ENCODE results near the gene COQ8A.
"Not testable (repeated sequence)": the region's sequence is repeated elsewhere in the genome, so short reads cannot be mapped to it uniquely, and the experiment has no call there.

COQ8A gene

DNA sequence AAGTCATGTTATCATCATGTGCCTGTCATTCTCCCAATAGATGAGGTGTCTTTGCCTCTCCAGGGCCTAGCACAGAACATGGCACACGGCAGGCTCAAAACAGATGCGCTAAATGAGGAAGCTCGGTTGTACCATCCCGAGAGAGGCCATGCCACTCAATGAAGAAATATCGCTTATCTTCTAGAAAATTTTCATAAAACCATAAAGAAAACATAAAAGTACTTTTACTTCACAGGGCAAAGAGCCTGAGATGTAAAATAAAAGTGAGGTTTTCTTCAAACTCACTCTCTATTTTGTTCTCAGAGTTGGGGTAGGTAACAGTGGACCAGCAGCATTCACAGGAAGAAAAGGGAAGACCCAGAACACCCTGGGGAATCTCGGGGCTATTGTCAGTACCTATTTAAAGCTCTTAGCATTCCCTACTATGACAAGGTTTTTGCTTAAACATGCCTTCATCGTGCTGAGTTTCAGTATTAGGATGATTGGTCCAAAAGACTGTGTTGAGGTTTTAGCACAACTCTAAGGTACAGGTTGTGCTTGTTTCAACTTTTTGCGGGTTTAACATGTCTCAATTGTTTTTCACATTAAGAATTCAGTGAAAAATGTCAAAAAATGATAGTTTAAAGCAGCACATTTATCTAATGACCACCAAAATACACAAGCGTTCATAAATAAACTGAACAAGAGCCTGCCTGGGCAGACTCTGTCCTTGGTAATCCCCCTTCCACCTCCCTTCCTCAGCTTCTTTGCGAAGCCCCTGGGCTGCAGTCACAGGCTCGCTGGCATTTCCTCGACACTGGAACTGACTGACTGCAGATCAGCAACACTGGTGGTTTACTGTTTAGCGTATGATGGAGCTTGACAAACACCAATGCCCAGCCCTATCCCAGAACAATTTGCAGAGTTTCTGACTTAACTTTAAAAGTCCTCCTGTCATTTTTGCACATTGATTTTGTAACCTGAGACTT is 55.6 kb downstream of the COQ8A start:
- TF ChIP-seq ZNF274 (IDR thresholded peaks at IDR 0.05; ENCODE audit: low read depth, low read length), result no peak
- H3K4me3 ChIP-seq (ENCODE audit: low read length), result no peak overlapping the region

DNA sequence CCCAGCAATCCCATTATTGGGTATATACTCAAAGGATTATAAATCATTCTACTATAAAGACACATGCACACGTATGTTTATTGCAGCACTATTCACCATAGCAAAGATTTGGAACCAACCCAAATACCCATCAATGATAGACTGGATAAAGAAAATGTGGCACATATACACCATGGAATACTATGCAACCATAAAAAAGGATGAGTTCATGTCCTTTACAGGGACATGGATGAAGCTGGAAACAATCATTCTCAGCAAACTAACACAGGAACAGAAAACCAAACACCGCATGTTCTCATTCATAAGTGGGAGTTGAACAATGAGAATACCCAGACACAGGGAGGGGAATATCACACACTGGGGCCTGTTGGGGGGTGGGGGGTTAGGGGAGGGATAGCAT is 59.5 kb downstream of the COQ8A start:
- H3K4me3 ChIP-seq (ENCODE audit: low read length), result not testable (repeated sequence)

DNA sequence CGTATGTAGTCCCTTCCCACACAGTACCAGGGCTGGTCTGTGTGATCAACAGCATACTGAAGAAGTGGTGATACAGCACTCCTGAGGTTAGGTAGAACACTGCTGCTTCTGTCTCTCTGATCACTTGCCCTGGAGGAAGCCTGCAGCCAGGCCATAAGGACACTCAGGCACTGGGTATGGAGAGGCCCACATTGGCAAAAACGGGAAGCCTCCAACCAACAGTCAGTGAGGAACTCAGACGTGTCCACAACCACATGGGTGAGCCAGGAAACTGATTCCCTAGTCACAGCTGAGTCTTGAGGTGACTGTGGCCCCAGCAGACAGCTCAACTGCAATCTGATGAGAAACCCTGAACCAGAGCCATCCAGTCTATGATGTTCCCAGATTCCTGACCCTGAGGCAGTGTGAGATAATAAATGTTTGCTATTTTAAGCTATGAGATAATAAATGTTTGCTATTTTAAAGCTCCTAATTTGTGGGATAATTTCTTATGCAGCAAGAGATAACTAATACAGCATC is 62.5 kb downstream of the COQ8A start:
- TF ChIP-seq ZNF274 (IDR thresholded peaks at IDR 0.05; ENCODE audit: low read depth, low read length), result no peak
- no peak overlapping the region for H3K4me3 ChIP-seq (ENCODE audit: low read length)

DNA sequence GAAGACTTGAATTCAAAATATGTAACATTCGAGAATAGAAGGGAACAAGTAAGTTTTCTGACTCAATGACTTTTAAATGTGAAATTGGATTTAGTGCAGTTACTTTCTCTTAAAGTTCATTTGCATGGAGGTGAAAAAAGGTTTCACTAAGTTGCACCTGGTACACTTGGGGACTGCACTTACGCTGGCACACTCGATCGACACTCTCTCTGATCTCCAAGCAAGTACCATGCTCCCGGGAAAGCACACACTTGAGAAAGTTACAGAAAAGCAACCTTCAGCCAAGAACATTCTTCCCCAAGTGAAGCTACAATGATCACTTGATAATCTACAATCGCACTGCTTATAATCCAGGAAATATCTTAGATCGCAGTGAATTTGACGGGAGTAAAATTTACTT is 63.1 kb downstream of the COQ8A start:
- no peak overlapping the region for H3K4me3 ChIP-seq (ENCODE audit: low read length)
- TF ChIP-seq ZNF274 (IDR thresholded peaks at IDR 0.05; ENCODE audit: low read depth, low read length), result no peak

DNA sequence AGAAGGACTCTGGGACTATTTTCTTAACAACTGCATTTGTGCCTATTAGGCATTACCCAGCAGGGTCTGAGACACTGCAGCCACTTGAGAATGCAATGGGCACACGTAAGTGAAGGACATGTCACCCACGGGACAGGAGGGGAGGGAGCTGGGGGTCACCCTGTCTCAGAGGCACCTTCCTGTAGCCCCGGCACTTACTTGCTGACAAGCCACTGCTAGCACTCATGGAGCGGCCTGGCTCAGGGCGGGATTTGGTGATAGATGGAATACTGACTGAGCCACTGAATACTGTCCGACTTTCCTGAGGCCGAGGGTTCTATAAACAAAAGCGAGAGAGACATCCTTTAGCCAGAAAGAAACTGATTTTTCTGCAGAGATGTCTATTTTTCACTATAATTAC is 64.7 kb downstream of the COQ8A start:
- TF ChIP-seq ZNF274 (IDR thresholded peaks at IDR 0.05; ENCODE audit: low read depth, low read length), result no peak
- H3K4me3 ChIP-seq (ENCODE audit: low read length), result no peak overlapping the region

DNA sequence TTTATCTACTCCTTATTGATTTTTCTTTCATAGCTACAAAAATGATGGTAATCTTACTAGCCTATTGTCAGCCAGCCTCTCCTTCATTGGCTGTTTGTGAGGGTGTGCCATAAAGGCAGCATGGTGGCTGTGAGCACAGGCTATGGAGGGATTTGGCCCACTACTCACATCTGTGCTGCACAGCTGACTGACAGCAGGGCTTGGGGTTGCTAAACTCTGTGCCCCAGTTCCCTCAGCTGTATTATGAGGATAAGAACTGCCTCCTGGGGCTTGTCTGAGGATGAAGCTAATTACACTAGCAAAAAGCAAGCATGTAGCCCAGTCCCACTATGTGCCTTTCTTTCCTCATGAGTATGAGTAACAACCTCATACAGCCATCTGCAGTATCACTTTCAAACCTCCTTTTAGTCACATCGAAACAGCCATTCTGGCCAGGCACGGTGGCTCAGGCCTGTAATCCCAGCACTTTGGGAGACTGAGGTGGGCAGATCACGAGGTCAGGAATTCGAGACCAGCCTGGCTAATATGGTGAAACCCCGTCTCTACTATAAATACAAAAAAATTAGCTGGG is 66.2 kb downstream of the COQ8A start:
- no peak for TF ChIP-seq ZNF274 (IDR thresholded peaks at IDR 0.05; ENCODE audit: low read depth, low read length)
- H3K4me3 ChIP-seq (ENCODE audit: low read length), result no peak overlapping the region

DNA sequence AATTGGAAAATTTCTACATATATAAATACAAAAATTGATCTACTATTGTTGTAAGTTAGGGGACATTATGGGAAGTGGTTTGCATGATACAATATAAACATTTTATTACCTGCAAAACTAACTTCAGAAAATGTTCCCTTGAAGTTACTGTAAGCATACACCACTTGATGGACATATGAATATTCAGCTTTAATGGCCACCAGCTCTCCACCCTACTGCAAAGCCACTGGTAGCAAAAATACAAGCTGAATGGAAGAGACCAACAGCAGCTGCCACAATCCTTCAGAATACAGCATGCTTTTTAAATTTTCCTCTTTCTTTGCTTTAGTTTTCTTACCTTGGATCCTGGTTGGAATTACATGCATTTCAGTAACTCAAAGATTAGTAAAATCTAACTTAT is 69.8 kb downstream of the COQ8A start:
- H3K4me3 ChIP-seq (ENCODE audit: low read length), result no peak overlapping the region
- TF ChIP-seq ZNF274 (IDR thresholded peaks at IDR 0.05; ENCODE audit: low read depth, low read length), result no peak

DNA sequence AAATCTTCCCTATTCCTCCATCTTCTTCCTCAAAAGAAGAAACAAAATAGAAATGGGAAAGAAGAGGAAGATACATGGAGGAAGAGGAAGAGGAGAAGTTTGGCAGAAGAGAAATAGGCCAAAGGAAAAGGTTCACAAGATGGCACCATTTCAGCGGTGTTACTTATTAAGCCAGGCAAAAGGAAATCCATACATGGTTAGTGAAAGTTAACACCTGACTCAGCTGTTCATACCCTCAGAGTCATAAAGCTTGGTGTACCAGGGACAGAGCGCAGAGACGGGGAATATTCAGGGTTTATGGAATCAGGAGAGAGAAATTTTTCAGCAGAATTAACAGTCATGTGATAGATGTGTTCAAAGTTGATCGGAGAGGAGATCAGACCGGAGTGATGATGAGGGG is 70.6 kb downstream of the COQ8A start:
- no peak for TF ChIP-seq ZNF274 (IDR thresholded peaks at IDR 0.05; ENCODE audit: low read depth, low read length)
- no peak overlapping the region for H3K4me3 ChIP-seq (ENCODE audit: low read length)

DNA sequence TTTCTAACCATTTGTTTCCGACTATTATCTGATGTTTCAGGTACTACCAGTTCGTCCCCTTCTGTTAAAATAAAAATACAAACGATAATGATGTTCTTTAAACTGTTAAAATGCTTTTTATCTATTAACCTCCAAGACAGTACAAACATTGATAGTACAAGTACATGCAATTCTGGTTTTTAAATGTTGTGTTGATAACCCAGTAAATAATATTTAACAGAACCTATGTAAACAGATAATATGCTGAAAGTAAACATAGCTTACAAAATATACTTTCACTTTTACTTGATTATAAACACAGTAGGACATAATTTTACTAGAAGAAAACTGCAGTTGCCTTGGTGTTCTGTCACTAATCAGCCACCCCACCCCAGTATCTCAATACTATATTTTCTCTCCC is 76.9 kb downstream of the COQ8A start:
- TF ChIP-seq ZNF274 (IDR thresholded peaks at IDR 0.05; ENCODE audit: low read depth, low read length), result no peak

DNA sequence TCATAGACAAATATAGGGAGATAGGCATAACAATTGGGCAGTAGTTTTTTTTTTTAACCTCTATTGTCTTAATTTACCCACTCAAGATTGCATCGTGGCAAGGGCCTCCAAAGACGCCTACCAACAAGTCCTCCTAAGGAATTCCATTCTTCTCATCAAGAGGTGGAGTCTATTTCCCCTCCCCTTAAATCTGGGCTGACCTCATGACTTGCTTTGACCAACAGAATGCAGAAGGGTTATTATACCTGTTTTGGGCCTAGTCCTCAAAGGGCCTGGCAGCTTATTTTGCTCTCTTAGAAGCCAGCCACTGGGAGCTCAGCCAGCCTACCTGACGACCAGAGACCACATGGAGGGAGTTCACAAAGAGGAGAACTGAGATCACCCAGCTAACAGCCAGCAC is 92.3 kb downstream of the COQ8A start:
- H3K4me3 ChIP-seq (ENCODE audit: low read length), result no peak overlapping the region
- TF ChIP-seq ZNF274 (IDR thresholded peaks at IDR 0.05; ENCODE audit: low read depth, low read length), result no peak

More for the DNA sequence above, 76.9 kb downstream of the COQ8A start:
- no peak overlapping the region for H3K4me3 ChIP-seq (ENCODE audit: low read length)

DNA sequence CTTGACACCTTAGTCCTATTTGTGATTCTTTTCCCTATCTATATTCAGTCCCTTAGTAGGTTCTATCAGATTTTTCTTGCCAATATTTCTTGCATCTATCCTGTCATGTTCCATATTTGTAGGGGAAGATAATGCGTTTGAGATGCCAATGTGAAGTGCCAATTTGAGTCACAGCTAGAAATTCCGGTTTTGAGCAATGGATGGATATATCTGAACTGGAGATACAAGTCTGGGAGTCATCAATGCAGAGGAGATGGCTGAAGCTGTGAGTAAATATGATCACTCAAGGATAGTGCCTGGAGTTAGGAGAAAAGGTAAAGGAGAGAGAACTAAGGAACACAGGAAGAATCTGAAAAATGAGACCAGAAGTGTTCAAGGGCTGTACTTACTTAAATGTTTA is 93.8 kb downstream of the COQ8A start:
- no peak for TF ChIP-seq ZNF274 (IDR thresholded peaks at IDR 0.05; ENCODE audit: low read depth, low read length)
- no peak overlapping the region for H3K4me3 ChIP-seq (ENCODE audit: low read length)

DNA sequence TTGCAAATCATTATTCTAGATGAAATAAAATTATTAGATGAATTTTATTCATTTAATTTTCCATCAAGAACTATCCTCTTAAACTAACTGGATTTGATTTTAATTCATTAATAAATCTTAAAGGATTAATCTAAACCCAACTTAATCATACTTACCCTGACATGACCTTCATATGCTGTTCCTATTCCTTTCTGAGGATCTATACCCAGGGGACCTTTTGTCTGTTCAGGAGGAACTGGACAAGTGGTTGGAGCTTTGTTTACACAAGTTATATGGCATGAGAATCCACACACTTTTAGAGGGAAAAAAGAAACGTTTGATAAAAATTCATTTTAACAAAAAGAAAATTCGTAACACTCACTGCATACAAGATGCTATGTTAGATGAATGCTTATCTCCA is 95.2 kb downstream of the COQ8A start:
- TF ChIP-seq ZNF274 (IDR thresholded peaks at IDR 0.05; ENCODE audit: low read depth, low read length), result no peak
- H3K4me3 ChIP-seq (ENCODE audit: low read length), result no peak overlapping the region

DNA sequence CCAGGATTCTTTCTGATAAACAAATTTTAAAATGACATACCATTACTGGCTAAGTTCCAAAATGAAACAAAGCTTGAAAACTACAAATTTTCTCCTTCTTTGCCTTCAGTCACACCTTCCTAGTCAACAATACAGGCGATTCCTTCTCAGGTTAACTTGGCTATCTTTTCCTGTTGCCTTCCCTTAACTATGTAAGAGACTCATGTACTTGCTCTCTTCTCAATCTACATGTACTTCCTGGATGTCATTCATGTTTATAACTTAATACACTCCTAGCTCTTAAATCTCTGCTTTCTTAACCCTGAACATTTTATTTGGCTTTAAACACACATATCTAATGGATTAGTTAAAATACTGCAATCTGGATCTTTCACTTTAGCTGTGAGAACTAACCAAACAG is 97.0 kb downstream of the COQ8A start:
- H3K4me3 ChIP-seq (ENCODE audit: low read length), result no peak overlapping the region
- TF ChIP-seq ZNF274 (IDR thresholded peaks at IDR 0.05; ENCODE audit: low read depth, low read length), result no peak
